H1 (cell line): Measurements from ENCODE around the gene IZUMO2. TPM values are rescaled to one million over a fixed set of nuclear protein-coding genes. Genes with fewer than 3 reads are reported as not detected.
A peak's percentile ranks its signal among the peaks of the same experiment; 100 is the strongest.

Experiments used
- CTCF ChIA-PET: fragments of 300-600 bp; sonication (Branson Sonifier 250); formaldehyde crosslinking; loops from one replicate; lab custom pipeline; 2021; ENCODE audit not compliant: partially characterized antibody; lab: Charles Lee
- POLR2A ChIA-PET: fragments of 300-600 bp; sonication (Branson Sonifier 250); formaldehyde crosslinking; loops from one replicate; lab custom pipeline; 2021; ENCODE audit warnings: inconsistent platforms; ENCODE audit not compliant: partially characterized antibody; lab: Charles Lee
- DNase-seq, 2 experiments: peaks; one replicate each; pipeline versions ENCODE4 v3.0.0 to v3.0.0-alpha.2; 2010 to 2022; ENCODE audit warnings: low spot score in 2 of 2, low read depth in 1 of 2, mixed read lengths in 1 of 2
- FAIRE-seq: peaks from 2 replicates; lab custom pipeline; 2011; peaks lifted over from hg19 to GRCh38; lab: Jason Lieb, UNC
- H2AFZ ChIP-seq: 2 replicates; pipeline ENCODE4 v1.8.1; 2012; ENCODE audit warnings: low read length, inconsistent platforms
- H2AK5ac ChIP-seq: 2 replicates; pipeline ENCODE4 v1.6.1; 2013; ENCODE audit warnings: low read depth, low read length
- H2BK120ac ChIP-seq: replicated peaks from 2 replicates; pipeline ENCODE3; 2013; ENCODE audit warnings: low read depth, low read length, inconsistent platforms
- H2BK12ac ChIP-seq: 2 replicates; pipeline ENCODE4 v1.6.1; 2013; ENCODE audit warnings: low read depth, low read length
- H2BK15ac ChIP-seq: 2 replicates; pipeline ENCODE4 v1.6.1; 2013; ENCODE audit warnings: low read length
- H2BK20ac ChIP-seq: 2 replicates; pipeline ENCODE4 v1.6.1; 2013; ENCODE audit warnings: low read length
- H2BK5ac ChIP-seq: 2 replicates; pipeline ENCODE4 v1.6.1; 2013; ENCODE audit warnings: low read depth, low read length
- H3K14ac ChIP-seq: 2 replicates; pipeline ENCODE4 v1.6.1; 2013; ENCODE audit warnings: inconsistent platforms; ENCODE audit not compliant: insufficient read length
- H3K18ac ChIP-seq: 2 replicates; pipeline ENCODE4 v1.6.1; 2013; ENCODE audit warnings: low read length; ENCODE audit errors: extremely low read depth
- H3K23ac ChIP-seq: 2 replicates; pipeline ENCODE4 v1.6.1; 2013; ENCODE audit warnings: inconsistent platforms; ENCODE audit not compliant: insufficient read length
- H3K23me2 ChIP-seq: 2 replicates; pipeline ENCODE4 v1.6.1; 2013; ENCODE audit warnings: low read depth, low read length
- H3K27ac ChIP-seq: 2 replicates; pipeline ENCODE4 v1.6.1; 2011; ENCODE audit warnings: low read depth, low read length, inconsistent platforms
- H3K27me3 ChIP-seq, 4 experiments: replicated peaks in 1 of 4; 1 replicate in 1 of 4; 2 replicates in 3 of 4; pipeline versions ENCODE4 v1.6.1 to v1.8.1; 2011 to 2013; ENCODE audit warnings: low read length in 3 of 4, mild to moderate bottlenecking in 3 of 4, inconsistent platforms in 2 of 4, mixed read lengths in 2 of 4, moderate library complexity in 1 of 4; ENCODE audit not compliant: control insufficient read depth in 3 of 4, insufficient read depth in 3 of 4; ENCODE audit errors: extremely low read depth in 1 of 4
- H3K36me3 ChIP-seq, 4 experiments: 2 replicates each; pipeline versions ENCODE4 v1.6.1 to v1.8.1; 2011 to 2013; ENCODE audit warnings: mild to moderate bottlenecking in 4 of 4, low read length in 3 of 4, moderate library complexity in 2 of 4, control low read depth in 1 of 4, inconsistent platforms in 1 of 4; ENCODE audit not compliant: insufficient read depth in 4 of 4, control insufficient read depth in 2 of 4
- H3K4ac ChIP-seq: replicated peaks from 2 replicates; pipeline ENCODE3; 2013; ENCODE audit warnings: low read length, low read depth, mixed read lengths, inconsistent platforms; ENCODE audit not compliant: insufficient read length
- H3K4me1 ChIP-seq, 4 experiments: replicated peaks in 1 of 4; 1 replicate in 1 of 4; 2 replicates in 3 of 4; pipeline versions ENCODE4 v1.6.1 to v1.8.1; 2011 to 2013; ENCODE audit warnings: low read length in 3 of 4, inconsistent platforms in 2 of 4, mixed read lengths in 1 of 4; ENCODE audit not compliant: insufficient read depth in 4 of 4, control insufficient read depth in 3 of 4
- H3K4me2 ChIP-seq, 2 experiments: 2 replicates each; pipeline versions ENCODE4 v1.6.1 to v1.8.1; 2011 to 2013; ENCODE audit warnings: low read depth in 2 of 2, low read length in 2 of 2, control low read depth in 1 of 2, inconsistent platforms in 1 of 2, mild to moderate bottlenecking in 1 of 2; ENCODE audit not compliant: insufficient read depth in 1 of 2
- H3K4me3 ChIP-seq, 4 experiments: fragments of 200-600, 300-600 bp in 1 of 4; sonication (generic), shearing (Covaris generic), sonication (Bioruptor Twin) in 1 of 4; 2 replicates each; pipeline versions ENCODE4 v1.5.1 to v1.8.1; 2011 to 2016; ENCODE audit warnings: low read length in 4 of 4, low read depth in 3 of 4, control low read depth in 2 of 4, inconsistent platforms in 2 of 4, mild to moderate bottlenecking in 2 of 4, mixed read lengths in 1 of 4, moderate library complexity in 1 of 4; ENCODE audit not compliant: insufficient read depth in 2 of 4; ENCODE audit errors: extremely low read depth in 1 of 4
- H3K56ac ChIP-seq: replicated peaks from 2 replicates; pipeline ENCODE3; 2013; ENCODE audit warnings: low read depth, mild to moderate bottlenecking, mixed read lengths, low read length, inconsistent platforms; ENCODE audit not compliant: insufficient read length
- H3K79me1 ChIP-seq: 2 replicates; pipeline ENCODE4 v1.6.1; 2013; ENCODE audit warnings: low read depth, low read length, control low read depth
- H3K79me2 ChIP-seq, 2 experiments: 2 replicates each; pipeline versions ENCODE4 v1.6.1 to v1.8.1; 2012 to 2013; ENCODE audit warnings: low read length in 2 of 2, mild to moderate bottlenecking in 2 of 2, inconsistent platforms in 1 of 2; ENCODE audit not compliant: insufficient read depth in 2 of 2, control insufficient read depth in 1 of 2
- H3K9ac ChIP-seq, 4 experiments: replicated peaks in 1 of 4; 1 replicate in 1 of 4; 2 replicates in 3 of 4; pipeline versions ENCODE4 v1.6.1 to v1.8.1; 2011 to 2013; ENCODE audit warnings: low read depth in 3 of 4, low read length in 3 of 4, control low read depth in 2 of 4, mild to moderate bottlenecking in 2 of 4, moderate library complexity in 2 of 4, inconsistent platforms in 1 of 4; ENCODE audit errors: extremely low read depth in 1 of 4
- H3K9me3 ChIP-seq, 2 experiments: 2 replicates each; pipeline versions ENCODE4 v1.6.1 to v1.8.1; 2012 to 2013; ENCODE audit warnings: mild to moderate bottlenecking in 2 of 2, moderate library complexity in 2 of 2, control low read depth in 1 of 2, inconsistent platforms in 1 of 2, low read depth in 1 of 2, low read length in 1 of 2, mixed read lengths in 1 of 2; ENCODE audit not compliant: insufficient read depth in 2 of 2
- H4K20me1 ChIP-seq, 2 experiments: replicated peaks in 1 of 2; 2 replicates each; pipeline versions ENCODE3 to v1.8.1; 2011 to 2013; ENCODE audit warnings: inconsistent platforms in 2 of 2, low read length in 2 of 2, mild to moderate bottlenecking in 1 of 2; ENCODE audit not compliant: insufficient read depth in 2 of 2, control insufficient read depth in 1 of 2
- H4K5ac ChIP-seq: 2 replicates; pipeline ENCODE4 v1.6.1; 2013; ENCODE audit warnings: low read length, low read depth, mixed read lengths, inconsistent platforms; ENCODE audit not compliant: insufficient read length
- H4K8ac ChIP-seq: 2 replicates; pipeline ENCODE4 v1.8.0; 2013; ENCODE audit warnings: mild to moderate bottlenecking, moderate library complexity, low read length, inconsistent platforms; ENCODE audit not compliant: insufficient read depth; ENCODE audit errors: extremely low read depth
- H4K91ac ChIP-seq: replicated peaks from 2 replicates; pipeline ENCODE3; 2013; ENCODE audit warnings: low read length, mixed read lengths, inconsistent platforms; ENCODE audit not compliant: insufficient read length
- CEBPB ChIP-seq: IDR thresholded peaks from 2 replicates; pipeline ENCODE4 v1.6.1; 2012; ENCODE audit warnings: low read depth, low read length
- CHD2 ChIP-seq: IDR thresholded peaks from 2 replicates; pipeline ENCODE4 v1.6.1; 2012; ENCODE audit warnings: low read length, improper control_type of control experiment
- GABPA ChIP-seq: IDR thresholded peaks from 2 replicates; pipeline ENCODE4 v1.6.1; 2011; ENCODE audit warnings: mild to moderate bottlenecking, low read length, moderate library complexity, borderline replicate concordance; ENCODE audit not compliant: insufficient read depth
- GTF2F1 ChIP-seq: IDR thresholded peaks from 2 replicates; pipeline ENCODE4 v1.6.1; 2012; ENCODE audit warnings: low read depth, low read length, improper control_type of control experiment, borderline replicate concordance
- KDM1A ChIP-seq: fragments of 200-600, 300-600 bp; sonication (generic); IDR thresholded peaks from 2 replicates; pipeline ENCODE4 v1.7.1; 2016; ENCODE audit warnings: mild to moderate bottlenecking, low read length, borderline replicate concordance
- KDM5A ChIP-seq: fragments of 200-600 bp; IDR thresholded peaks from 2 replicates; pipeline ENCODE4 v1.7.1; 2012; ENCODE audit warnings: mild to moderate bottlenecking, low read length, inconsistent platforms, mixed read lengths
- SP2 ChIP-seq: IDR thresholded peaks from 2 replicates; pipeline ENCODE4 v1.6.1; 2012; ENCODE audit warnings: mild to moderate bottlenecking, low read length, inconsistent platforms
- WGBS, 2 experiments: shearing (Covaris generic) in 1 of 2; methylation state at CpG; one replicate each; pipeline versions ENCODE4 v1.1.6 to v1.1.7; 2013 to 2015; ENCODE audit warnings: low lambda C conversion rate in 2 of 2, mixed read lengths in 2 of 2, inconsistent platforms in 1 of 2, low coverage in 1 of 2, missing lambda C conversion rate in 1 of 2; ENCODE audit not compliant: insufficient replicate concordance in 2 of 2, insufficient coverage in 1 of 2, insufficient read length in 1 of 2; ENCODE audit errors: extremely low coverage in 1 of 2, missing lambda C conversion rate in 1 of 2; 5-methylcytosine and 5-hydroxymethylcytosine counted together
- polyA plus RNA-seq, 7 experiments: library from polyadenylated mRNA; depleted of rRNA in 3 of 7; stranded (reverse) in 5 of 7; unstranded in 2 of 7; fragments of >200 nt in 5 of 7; fragments of 200-250 nt in 2 of 7; gene quantifications; 1 replicate in 5 of 7; 2 replicates in 1 of 7; 4 replicates in 1 of 7; pipeline versions ENCODE4 v1.2.1 to v1.2.3, GENCODE V29; 2011 to 2013; ENCODE audit warnings: missing spikeins in 2 of 7, mixed read lengths in 2 of 7
- total RNA-seq: library from RNA; stranded (reverse); fragmentation: NEBNext Ultra II Directional; extraction: Animal tissue kit (Norgen Biotek cat#: 25700); gene quantifications from 2 replicates; pipeline ENCODE4 v1.2.1, GENCODE V29; 2021

The IZUMO2 gene
- total and polyA plus RNA-seq, 2 of the 8 experiments (the other 6 are each of a cell fraction or from before 2014, with no cell fraction given): 1.7 to 1.9 TPM

GRCh38 chr19:50207730-50208129, 44.6 kb upstream of the IZUMO2 start:
- H3K79me2 ChIP-seq: no peaks in the 10 kb centered on the region
- H2BK5ac ChIP-seq: no peak overlapping the region
- no peak overlapping the region for H4K91ac ChIP-seq
- POLR2A ChIA-PET: interaction anchor here (1.5 kb wide), 1 partner anchor 11 kb away, joined by 4 read pairs; no protein-coding TSS in a partner anchor
- H3K27me3 ChIP-seq: peaks cover 0 to 6% (median 2%) of the 10 kb centered on the region in 4 experiments; a peak in 5 of 7 replicates
- H2AFZ ChIP-seq: no peak overlapping the region
- H3K14ac ChIP-seq: no peak overlapping the region
- no peak overlapping the region for H3K18ac ChIP-seq
- no peak overlapping the region for H2BK15ac ChIP-seq
- DNase-seq: no peak
- no peak overlapping the region for H4K5ac ChIP-seq
- no peaks in the 10 kb centered on the region; a peak in 1 of 4 replicates for H3K9me3 ChIP-seq
- H3K4me2 ChIP-seq: no peak overlapping the region
- WGBS, 2 experiments: 77% methylated on average over 2 of the region's 2 CpGs; no CpG with 5 or more reads in 1 of the 2 experiments
- no peak overlapping the region for H2AK5ac ChIP-seq
- no peak overlapping the region for H3K9ac ChIP-seq
- no peak for TF ChIP-seq KDM5A
- TF ChIP-seq SP2: no peak
- peak; percentile 76; the same call in 1 of the 2 replicates for TF ChIP-seq KDM1A
- TF ChIP-seq CHD2: no peak
- no peak for TF ChIP-seq CEBPB
- no peak for TF ChIP-seq GABPA
- no peak for TF ChIP-seq GTF2F1
- no peak overlapping the region for H2BK12ac ChIP-seq
- no peak overlapping the region for H3K4me3 ChIP-seq
- peaks cover 0 to 5% (median 2%) of the 10 kb centered on the region in 4 experiments; a peak in 5 of 7 replicates for H3K4me1 ChIP-seq
- no peak overlapping the region for H2BK120ac ChIP-seq
- no peak overlapping the region for H4K8ac ChIP-seq
- H3K36me3 ChIP-seq: peaks cover 0 to 14% (median 8%) of the 10 kb centered on the region in 4 experiments; a peak in 2 of 8 replicates
- H3K56ac ChIP-seq: no peak overlapping the region
- no peak overlapping the region for H2BK20ac ChIP-seq
- no peak overlapping the region for H3K23ac ChIP-seq
- no peak overlapping the region for H3K4ac ChIP-seq
- H4K20me1 ChIP-seq: peaks cover 0 to 8% of the 10 kb centered on the region in 2 experiments
- H3K23me2 ChIP-seq: peaks cover 10% of the 10 kb centered on the region; the same call in 1 of the 2 replicates
- CTCF ChIA-PET: interaction anchor here (1.0 kb wide), 1 partner anchor 51 kb away, joined by 3 read pairs; no protein-coding TSS in a partner anchor
- no peak overlapping the region for H3K27ac ChIP-seq
- no peaks in the 10 kb centered on the region; the same call in none of the 2 replicates for H3K79me1 ChIP-seq
- no peak for FAIRE-seq
